Mesothelial cell of epicardium (in vitro differentiated cells): Measurements from ENCODE around the gene GNA12. TPM values are rescaled to one million over a fixed set of nuclear protein-coding genes. Genes with fewer than 3 reads are reported as not detected.
A peak's percentile ranks its signal among the peaks of the same experiment; 100 is the strongest.

Experiments
- DNase-seq, 2 experiments: peaks; one replicate each; pipeline ENCODE4 v3.0.0; 2021; ENCODE audit warnings: low spot score in 2 of 2; ENCODE audit not compliant: unreplicated experiment in 2 of 2
- H3K27ac Mint-ChIP-seq: 2 replicates; pipeline ENCODE4 v1.8.0; 2021; ENCODE audit warnings: mixed read lengths
- H3K27me3 Mint-ChIP-seq: 2 replicates; pipeline ENCODE4 v1.8.0; 2021; ENCODE audit warnings: low read depth, mixed read lengths
- H3K36me3 Mint-ChIP-seq: 2 replicates; pipeline ENCODE4 v1.8.0; 2021; ENCODE audit warnings: mixed read lengths
- H3K4me1 Mint-ChIP-seq: 2 replicates; pipeline ENCODE4 v1.8.0; 2021; ENCODE audit warnings: mixed read lengths
- H3K4me3 Mint-ChIP-seq: 2 replicates; pipeline ENCODE4 v1.8.0; 2021; ENCODE audit warnings: mild to moderate bottlenecking, moderate library complexity, mixed read lengths
- H3K9me3 Mint-ChIP-seq: 2 replicates; pipeline ENCODE4 v1.8.0; 2021; ENCODE audit warnings: mixed read lengths
- total RNA-seq: library from RNA; stranded (reverse); gene quantifications from 3 replicates; pipeline ENCODE4 v1.2.1, GENCODE V29; 2021
- TF ChIP-seq, protein P1 (sequence below): fragments of 200-600 bp; sonication (generic); IDR thresholded peaks from one replicate; pipeline ENCODE4 v1.5.0; 2021; ENCODE audit warnings: antibody characterized with exemption; ENCODE audit not compliant: unreplicated experiment

GNA12 gene
- total RNA-seq, 1 donor from 2014 or later = 57.1 TPM

DNA sequence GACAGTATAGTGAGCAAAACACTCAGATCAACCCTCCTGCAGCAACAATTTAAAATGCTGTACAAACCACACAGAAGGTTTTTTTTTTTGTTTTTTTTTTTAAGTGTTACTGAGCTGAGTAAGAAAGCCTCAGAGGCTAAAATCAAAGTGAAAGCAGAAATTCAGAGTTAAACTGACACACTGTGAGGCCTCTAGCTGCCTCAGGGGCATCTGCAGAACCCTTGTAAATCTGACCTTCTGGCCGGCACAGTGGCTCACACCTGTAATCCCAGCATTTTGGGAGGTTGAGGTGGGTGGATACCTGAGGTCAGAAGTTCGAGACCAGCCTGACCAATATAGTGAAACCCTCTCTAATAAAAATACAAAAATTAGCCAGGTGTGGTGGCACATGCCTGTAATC lies 7.4 kb upstream of the GNA12 start:
- Mint-ChIP-seq H3K27me3 (no peaks in the 10 kb centered on the region), H3K36me3 (no peaks in the 10 kb centered on the region), H3K4me1 (no peaks in the 10 kb centered on the region), H3K27ac (no peak overlapping the region), H3K9me3 (peaks cover 4% of the 10 kb centered on the region), H3K4me3 (no peak overlapping the region)
- TF ChIP-seq, protein P1, sequence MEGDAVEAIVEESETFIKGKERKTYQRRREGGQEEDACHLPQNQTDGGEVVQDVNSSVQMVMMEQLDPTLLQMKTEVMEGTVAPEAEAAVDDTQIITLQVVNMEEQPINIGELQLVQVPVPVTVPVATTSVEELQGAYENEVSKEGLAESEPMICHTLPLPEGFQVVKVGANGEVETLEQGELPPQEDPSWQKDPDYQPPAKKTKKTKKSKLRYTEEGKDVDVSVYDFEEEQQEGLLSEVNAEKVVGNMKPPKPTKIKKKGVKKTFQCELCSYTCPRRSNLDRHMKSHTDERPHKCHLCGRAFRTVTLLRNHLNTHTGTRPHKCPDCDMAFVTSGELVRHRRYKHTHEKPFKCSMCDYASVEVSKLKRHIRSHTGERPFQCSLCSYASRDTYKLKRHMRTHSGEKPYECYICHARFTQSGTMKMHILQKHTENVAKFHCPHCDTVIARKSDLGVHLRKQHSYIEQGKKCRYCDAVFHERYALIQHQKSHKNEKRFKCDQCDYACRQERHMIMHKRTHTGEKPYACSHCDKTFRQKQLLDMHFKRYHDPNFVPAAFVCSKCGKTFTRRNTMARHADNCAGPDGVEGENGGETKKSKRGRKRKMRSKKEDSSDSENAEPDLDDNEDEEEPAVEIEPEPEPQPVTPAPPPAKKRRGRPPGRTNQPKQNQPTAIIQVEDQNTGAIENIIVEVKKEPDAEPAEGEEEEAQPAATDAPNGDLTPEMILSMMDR = no peak
- DNase-seq = no peak

DNA sequence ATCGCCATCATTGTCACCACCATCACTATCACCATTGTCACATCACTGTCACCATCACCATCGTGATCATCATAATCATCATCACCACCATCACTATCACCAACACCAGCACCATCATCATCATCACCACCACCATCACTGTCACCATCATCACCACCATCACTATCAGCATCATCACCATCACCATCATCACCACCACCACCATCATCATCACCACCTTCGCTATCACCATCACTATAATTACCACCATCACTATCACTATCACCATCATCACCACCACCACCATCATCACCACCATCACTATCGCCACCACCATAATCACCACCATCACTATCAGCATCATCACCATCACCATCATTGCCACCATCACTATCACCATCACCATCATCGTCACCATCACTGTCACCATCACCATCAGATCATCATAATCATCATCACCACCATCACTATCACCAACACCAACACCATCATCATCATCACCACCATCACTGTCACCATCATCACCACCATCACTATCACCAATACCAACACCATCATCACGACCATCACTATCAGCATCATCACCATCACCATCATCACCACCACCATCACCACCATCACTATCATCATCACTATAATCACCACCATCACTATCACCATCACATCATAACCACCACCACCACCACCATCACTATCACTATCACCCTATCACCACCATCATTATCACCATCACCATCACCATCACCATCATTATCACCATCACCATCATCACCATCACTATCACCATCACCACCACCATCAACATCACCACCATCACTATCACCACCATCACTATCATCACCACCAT lies 6.0 kb upstream of the GNA12 start:
- TF ChIP-seq, protein P1 = no peak
- Mint-ChIP-seq H3K9me3 (peaks cover 10% of the 10 kb centered on the region), H3K27me3 (no peaks in the 10 kb centered on the region), H3K4me3 (no peak overlapping the region), H3K4me1 (no peaks in the 10 kb centered on the region), H3K36me3 (no peaks in the 10 kb centered on the region), H3K27ac (no peak overlapping the region)
- DNase-seq = no peak

DNA sequence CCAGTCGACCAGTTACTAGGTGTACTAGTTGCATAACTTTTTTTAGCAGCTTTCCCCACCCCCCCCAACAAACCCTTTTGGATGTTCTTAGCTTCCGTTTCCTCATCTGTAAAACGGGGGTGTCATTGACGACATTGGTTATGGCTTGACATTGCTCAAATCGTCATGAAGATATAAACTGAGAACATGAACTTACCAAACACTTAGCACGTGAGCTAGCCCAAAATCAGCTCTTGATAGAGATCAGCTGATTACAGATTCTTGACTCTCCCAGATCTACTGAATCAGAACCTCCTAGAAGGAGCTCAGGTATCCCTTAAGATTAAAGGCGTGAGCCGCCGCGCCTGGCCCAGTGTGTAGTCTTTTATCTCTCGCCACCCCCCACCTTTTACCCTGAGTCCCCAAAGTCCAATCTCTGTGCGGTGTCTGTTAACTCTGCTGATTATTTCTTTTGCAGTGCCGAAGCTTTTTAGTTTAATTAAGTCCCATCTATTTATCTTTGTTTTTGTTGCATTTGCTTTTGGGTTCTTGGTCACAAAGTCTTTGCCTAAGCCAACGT lies 1.0 kb upstream of the GNA12 start:
- peak overlapping the region; percentile 91 for H3K27ac Mint-ChIP-seq
- H3K36me3 Mint-ChIP-seq = peaks cover 14% of the 10 kb centered on the region
- H3K4me1 Mint-ChIP-seq = peaks cover 24% of the 10 kb centered on the region
- H3K27me3 Mint-ChIP-seq = no peaks in the 10 kb centered on the region
- H3K4me3 Mint-ChIP-seq = peak overlapping the region; percentile 73
- peaks cover 6% of the 10 kb centered on the region for H3K9me3 Mint-ChIP-seq
- DNase-seq = no peak
- TF ChIP-seq, protein P1 = no peak

DNA sequence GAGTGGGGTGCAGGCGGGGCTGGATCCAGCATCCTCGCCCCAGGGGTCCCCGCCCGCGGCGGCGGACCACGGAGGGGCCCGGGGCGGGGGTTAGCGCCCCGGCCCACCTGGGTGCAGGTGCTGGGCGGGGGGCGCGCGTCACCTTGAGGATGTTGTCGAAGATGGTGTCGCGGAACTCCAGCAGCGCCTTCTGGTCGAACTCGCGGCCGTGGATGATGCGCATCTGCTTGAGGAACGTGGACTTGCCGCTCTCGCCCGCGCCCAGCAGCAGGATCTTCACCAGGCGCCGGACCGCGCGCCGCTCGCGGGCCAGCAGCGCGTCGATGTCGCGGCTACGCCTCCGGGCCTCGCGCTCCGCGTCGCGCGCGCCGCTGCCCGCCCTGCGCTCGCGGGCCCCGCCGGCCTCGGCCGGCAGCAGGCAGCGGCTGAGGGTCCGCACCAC lies 376 bp downstream of the GNA12 start:
- Mint-ChIP-seq H3K4me3 (peak overlapping the region; percentile 58), H3K27ac (no peak overlapping the region), H3K36me3 (peaks cover 24% of the 10 kb centered on the region), H3K9me3 (peaks cover 9% of the 10 kb centered on the region), H3K27me3 (no peaks in the 10 kb centered on the region), H3K4me1 (peaks cover 24% of the 10 kb centered on the region)
- peak in 1 of 2 experiments; percentile 47 for DNase-seq
- TF ChIP-seq, protein P1 = no peak

DNA sequence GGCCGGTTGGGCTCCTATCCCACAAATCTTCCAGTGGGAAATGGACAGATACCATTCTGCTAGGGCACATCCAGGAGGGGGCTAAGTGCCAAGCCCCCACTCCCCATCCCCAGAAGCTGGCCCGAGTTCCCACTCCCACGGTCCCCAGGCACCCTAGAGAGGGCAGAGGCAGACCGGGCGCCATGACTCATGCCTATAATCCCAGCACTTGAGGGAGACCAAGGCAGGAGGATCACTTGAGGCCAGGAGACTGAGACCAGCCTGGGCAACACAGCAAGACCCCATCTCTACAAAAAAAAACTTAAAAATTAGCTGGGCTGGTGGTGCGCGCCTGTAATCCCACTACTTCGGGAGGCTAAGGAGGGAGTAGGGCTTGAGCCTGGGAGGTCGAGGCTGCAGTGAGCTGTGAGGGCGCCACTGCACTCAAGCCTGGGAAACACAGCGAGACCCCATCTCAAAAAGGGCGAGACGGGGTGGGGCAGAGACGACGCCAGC lies 870 bp downstream of the GNA12 start:
- Mint-ChIP-seq H3K27ac (peak overlapping the region; percentile 64), H3K4me1 (peaks cover 24% of the 10 kb centered on the region), H3K27me3 (no peaks in the 10 kb centered on the region), H3K4me3 (peak overlapping the region; percentile 73), H3K36me3 (peaks cover 28% of the 10 kb centered on the region), H3K9me3 (peaks cover 10% of the 10 kb centered on the region)
- DNase-seq = no peak
- TF ChIP-seq, protein P1 = no peak
